Fibroblast of mammary gland (primary cell): ENCODE data around the gene ACTL10.
A peak's percentile ranks its signal among the peaks of the same experiment; 100 is the strongest.

Experiments
- DNase-seq: peaks from one replicate; pipeline ENCODE4 v3.0.0-alpha.2; 2010; ENCODE audit warnings: low read depth
- H3K4me3 ChIP-seq: 2 replicates; pipeline ENCODE4 v1.5.1; 2011; ENCODE audit warnings: low read depth, mild to moderate bottlenecking, low read length, moderate library complexity; ENCODE audit not compliant: control insufficient read depth
- CTCF ChIP-seq: conservative IDR thresholded peaks from 2 replicates; pipeline ENCODE4 v1.5.1; 2011; ENCODE audit warnings: low read depth, low read length, inconsistent platforms; ENCODE audit not compliant: control insufficient read depth, insufficient read depth

The ACTL10 gene

GRCh38 chr20:33664085-33664761, 2.5 kb upstream of the ACTL10 start:
- no peak for TF ChIP-seq CTCF
- no peak for DNase-seq
- H3K4me3 ChIP-seq, result peak overlapping the region; percentile 69

- TF ChIP-seq CTCF, result no peak
- DNase-seq, result peak; percentile 28
- H3K4me3 ChIP-seq, result no peak overlapping the region
These were observed 2.0 kb upstream of the ACTL10 start for GRCh38 chr20:33664762-33665144.

GRCh38 chr20:33667245-33667675, 517 bp downstream of the ACTL10 start:
- no peak for DNase-seq

GRCh38 chr20:33667676-33668465, 1.1 kb downstream of the ACTL10 start:
- DNase-seq, result peak; percentile 79
- peak overlapping the region; percentile 45 for H3K4me3 ChIP-seq
- TF ChIP-seq CTCF, result peak; percentile 70

More at GRCh38 chr20:33667245-33667675, 517 bp downstream of the ACTL10 start:
- no peak for TF ChIP-seq CTCF
- peak overlapping the region; percentile 45 for H3K4me3 ChIP-seq

DNA sequence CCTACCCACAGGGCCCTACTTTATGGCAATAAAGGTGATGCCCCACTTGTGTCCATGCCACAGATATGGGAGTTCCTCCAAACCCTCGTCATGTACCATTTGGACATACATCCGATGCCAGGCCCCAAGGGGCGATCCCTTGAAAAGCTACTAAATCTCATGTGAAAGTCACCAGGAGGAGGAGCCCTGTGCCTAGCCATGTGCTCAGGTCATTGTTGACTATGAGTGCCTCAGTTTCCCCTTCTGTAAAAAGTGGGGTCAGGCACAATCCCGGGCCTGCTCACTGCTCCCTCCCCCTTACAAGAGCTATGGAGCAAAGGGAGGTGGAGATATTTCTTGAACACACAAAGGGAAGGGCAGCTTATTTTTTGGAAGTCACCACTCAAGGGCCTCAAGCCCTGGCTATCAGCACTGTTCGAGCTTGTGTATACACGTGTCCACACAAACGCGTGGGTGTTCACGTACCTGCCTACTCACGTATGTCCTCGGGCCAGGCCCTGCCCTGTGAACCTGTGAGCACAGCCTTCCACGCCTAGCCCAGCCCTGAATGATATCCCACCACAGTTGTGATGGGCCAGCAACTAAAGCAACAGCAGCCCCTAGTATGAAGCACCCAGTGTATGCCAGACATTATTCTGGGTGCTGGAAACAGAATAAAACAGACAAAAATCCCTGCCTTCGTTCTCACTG, 1.9 kb downstream of the ACTL10 start:
- H3K4me3 ChIP-seq, result no peak overlapping the region
- TF ChIP-seq CTCF, result no peak
- DNase-seq, result no peak

- no peak for DNase-seq
- no peak for TF ChIP-seq CTCF
- no peak overlapping the region for H3K4me3 ChIP-seq
These were observed 2.5 kb downstream of the ACTL10 start for GRCh38 chr20:33669224-33669623.
